Type B pancreatic cell (in vitro differentiated cells): ENCODE measurements around the gene GRIK4. TPM values are rescaled to one million over a fixed set of nuclear protein-coding genes. Genes with fewer than 3 reads are reported as not detected.

Experiments
- DNase-seq: peaks from one replicate; pipeline ENCODE4 v3.0.0; 2021; ENCODE audit warnings: mixed read lengths; ENCODE audit not compliant: unreplicated experiment; ENCODE audit errors: extremely low spot score
- H3K27ac Mint-ChIP-seq: 2 replicates; pipeline ENCODE4 v1.8.0; 2021; ENCODE audit warnings: mild to moderate bottlenecking, mixed read lengths
- H3K27me3 Mint-ChIP-seq: 2 replicates; pipeline ENCODE4 v1.8.0; 2021; ENCODE audit warnings: mixed read lengths
- H3K36me3 Mint-ChIP-seq: 2 replicates; pipeline ENCODE4 v1.8.0; 2021; ENCODE audit warnings: mixed read lengths
- H3K4me1 Mint-ChIP-seq: one replicate; pipeline ENCODE4 v1.8.0; 2021; ENCODE audit warnings: mixed read lengths; ENCODE audit not compliant: unreplicated experiment
- H3K4me3 Mint-ChIP-seq: 2 replicates; pipeline ENCODE4 v1.8.0; 2021; ENCODE audit warnings: mild to moderate bottlenecking, mixed read lengths
- H3K9me3 Mint-ChIP-seq: 2 replicates; pipeline ENCODE4 v1.8.0; 2021; ENCODE audit warnings: mixed read lengths
- CTCF ChIP-seq: fragments of 200-600 bp; sonication (generic); conservative IDR thresholded peaks from 2 replicates; pipeline ENCODE4 v1.5.0; 2021; ENCODE audit warnings: antibody characterized with exemption, mild to moderate bottlenecking
- total RNA-seq: library from RNA; stranded (reverse); gene quantifications from 2 replicates; pipeline ENCODE4 v1.2.1, GENCODE V29; 2021; ENCODE audit warnings: low replicate concordance

Gene GRIK4
- total RNA-seq, 1 donor from 2014 or later, result 0.72 TPM

DNA sequence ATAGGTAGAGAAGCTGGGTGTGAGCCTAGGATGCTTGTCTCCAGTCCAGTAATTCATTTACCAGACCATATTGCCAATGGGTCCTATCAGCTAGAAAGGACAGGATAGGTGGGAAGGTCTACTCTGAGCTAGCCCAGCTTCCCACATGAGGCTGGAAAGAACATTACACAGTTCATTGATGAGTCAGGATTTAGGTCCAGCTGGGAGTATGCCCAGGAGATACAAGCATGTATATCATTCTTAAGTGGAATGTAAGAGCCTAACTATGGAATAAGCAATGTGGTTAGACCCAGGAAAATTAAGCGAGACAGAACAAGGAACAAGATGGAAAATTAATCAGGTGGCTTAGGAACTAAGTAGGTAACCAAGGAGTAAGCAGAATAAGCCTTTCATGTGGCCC is 453.3 kb downstream of the GRIK4 start:
- H3K36me3 Mint-ChIP-seq, result no peaks in the 10 kb centered on the region
- no peak for TF ChIP-seq CTCF
- H3K9me3 Mint-ChIP-seq, result no peaks in the 10 kb centered on the region
- no peaks in the 10 kb centered on the region for H3K4me1 Mint-ChIP-seq
- no peak for DNase-seq
- no peak overlapping the region for H3K4me3 Mint-ChIP-seq
- H3K27me3 Mint-ChIP-seq, result peaks cover 43% of the 10 kb centered on the region
- H3K27ac Mint-ChIP-seq, result no peak overlapping the region

DNA sequence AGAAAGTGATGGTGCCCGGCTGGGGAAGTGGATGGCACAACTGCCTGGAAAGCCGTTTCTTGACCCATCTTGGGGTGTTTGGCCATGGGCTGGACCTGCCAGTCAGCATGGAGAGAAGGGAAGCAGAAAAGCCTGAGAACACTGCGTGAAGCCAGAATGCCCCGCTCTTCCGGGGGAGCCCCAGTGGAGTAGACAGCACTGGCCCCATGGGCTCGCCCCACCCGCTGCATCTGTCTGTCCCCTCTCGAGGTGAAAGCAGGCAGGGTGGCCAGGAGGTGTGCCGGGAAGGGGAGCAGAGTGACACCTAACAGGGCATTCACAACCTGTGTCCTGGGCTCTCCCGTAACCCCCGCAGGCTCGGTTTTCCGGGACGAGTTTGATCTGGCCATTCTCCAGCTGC is 455.3 kb downstream of the GRIK4 start:
- Mint-ChIP-seq H3K27ac (no peak overlapping the region), H3K4me1 (no peaks in the 10 kb centered on the region), H3K9me3 (no peaks in the 10 kb centered on the region), H3K36me3 (no peaks in the 10 kb centered on the region), H3K4me3 (no peak overlapping the region), H3K27me3 (peaks cover 46% of the 10 kb centered on the region)
- no peak for DNase-seq
- no peak for TF ChIP-seq CTCF

DNA sequence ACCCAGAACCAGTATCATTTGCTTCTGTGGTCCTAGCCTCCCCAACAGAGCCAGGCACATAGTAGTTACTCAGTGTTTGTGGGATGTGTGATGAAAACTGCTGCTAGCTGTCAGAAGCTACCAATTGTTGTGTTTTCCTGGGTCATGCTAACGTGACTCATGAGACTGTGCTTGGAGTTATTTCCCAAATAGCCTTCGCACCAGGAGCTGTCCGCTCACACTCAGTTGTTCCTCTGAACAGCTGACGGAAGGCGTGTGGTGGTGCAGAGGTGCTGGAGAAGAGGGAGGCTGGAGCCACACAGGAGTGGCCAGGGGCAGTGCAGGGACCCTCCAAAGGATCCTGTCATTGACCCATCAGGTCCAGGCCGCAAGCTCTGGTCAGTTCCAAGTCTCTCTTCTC is 458.4 kb downstream of the GRIK4 start:
- Mint-ChIP-seq H3K27me3 (peaks cover 51% of the 10 kb centered on the region), H3K4me3 (no peak overlapping the region), H3K4me1 (peaks cover 3% of the 10 kb centered on the region), H3K9me3 (no peaks in the 10 kb centered on the region), H3K27ac (no peak overlapping the region), H3K36me3 (no peaks in the 10 kb centered on the region)
- DNase-seq, result no peak
- no peak for TF ChIP-seq CTCF

DNA sequence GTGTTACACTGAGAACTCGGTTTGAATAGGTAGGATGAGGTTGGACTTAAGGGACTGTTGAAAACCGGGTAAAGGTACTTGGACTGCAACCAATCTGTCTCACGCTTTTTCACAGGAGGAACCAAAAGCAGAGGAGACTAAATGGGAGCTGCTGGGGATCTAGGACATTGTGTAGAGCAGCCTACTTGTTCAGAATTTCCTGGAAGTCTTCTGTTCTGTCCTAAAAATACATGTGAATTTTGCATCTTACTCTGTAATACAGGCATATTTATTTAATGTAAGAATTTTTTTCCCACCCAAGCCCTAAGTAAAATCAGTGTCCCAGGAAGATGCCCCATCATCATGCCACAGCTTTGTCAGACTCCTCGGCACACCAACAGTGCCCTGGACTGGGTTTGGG is 460.3 kb downstream of the GRIK4 start:
- H3K9me3 Mint-ChIP-seq, result no peaks in the 10 kb centered on the region
- H3K4me1 Mint-ChIP-seq, result peaks cover 5% of the 10 kb centered on the region
- no peak overlapping the region for H3K4me3 Mint-ChIP-seq
- no peak for DNase-seq
- no peak overlapping the region for H3K27ac Mint-ChIP-seq
- no peak for TF ChIP-seq CTCF
- H3K36me3 Mint-ChIP-seq, result no peaks in the 10 kb centered on the region
- H3K27me3 Mint-ChIP-seq, result peaks cover 55% of the 10 kb centered on the region

DNA sequence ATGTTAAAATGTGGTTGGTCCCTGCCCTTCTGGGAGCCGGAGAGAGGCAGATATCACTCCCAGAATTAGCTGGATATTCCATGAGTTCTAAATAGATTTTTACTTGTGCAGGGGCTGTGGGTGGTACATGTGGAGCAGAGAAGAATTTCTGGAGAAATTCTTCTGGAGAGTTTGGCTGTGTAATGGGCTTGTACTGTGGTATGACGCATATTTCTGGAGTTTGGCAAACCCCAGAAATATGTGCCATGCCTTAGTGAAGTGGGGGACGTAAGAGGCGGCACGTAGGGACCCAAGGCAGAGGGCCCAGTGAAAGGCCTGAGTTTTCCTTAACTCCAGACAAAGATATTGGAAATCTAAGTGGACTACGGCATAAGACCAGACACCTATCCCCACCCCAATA is 461.1 kb downstream of the GRIK4 start:
- no peaks in the 10 kb centered on the region for H3K9me3 Mint-ChIP-seq
- no peak for DNase-seq
- H3K4me3 Mint-ChIP-seq, result no peak overlapping the region
- no peak overlapping the region for H3K27ac Mint-ChIP-seq
- peaks cover 59% of the 10 kb centered on the region for H3K27me3 Mint-ChIP-seq
- peaks cover 5% of the 10 kb centered on the region for H3K4me1 Mint-ChIP-seq
- no peak for TF ChIP-seq CTCF
- H3K36me3 Mint-ChIP-seq, result no peaks in the 10 kb centered on the region

GRCh38 chr11:120973501-120973900 is 462.0 kb downstream of the GRIK4 start:
- no peak for TF ChIP-seq CTCF
- no peak for DNase-seq
- Mint-ChIP-seq H3K4me1 (peaks cover 5% of the 10 kb centered on the region), H3K36me3 (no peaks in the 10 kb centered on the region), H3K4me3 (no peak overlapping the region), H3K9me3 (no peaks in the 10 kb centered on the region), H3K27me3 (peaks cover 58% of the 10 kb centered on the region), H3K27ac (no peak overlapping the region)
